CD4-positive, alpha-beta memory T cell (primary cell): ENCODE data around the gene TENM3. TPM values are rescaled to one million over a fixed set of nuclear protein-coding genes. Genes with fewer than 3 reads are reported as not detected.

Experiments used
- CTCF ChIA-PET: fragments of 350-600 bp; sonication (Branson Sonifier 250); formaldehyde crosslinking; loops from one replicate; lab custom pipeline; 2021; ENCODE audit warnings: inconsistent platforms; ENCODE audit not compliant: partially characterized antibody; lab: Charles Lee
- POLR2A ChIA-PET: fragments of 350-600 bp; sonication (Branson Sonifier 250); formaldehyde crosslinking; loops from one replicate; lab custom pipeline; 2021; ENCODE audit not compliant: partially characterized antibody; lab: Charles Lee
- DNase-seq, 5 donors: peaks; one replicate each; pipeline versions ENCODE4 v3.0.0 to v3.0.0-alpha.2; 2020 to 2022; ENCODE audit warnings: mixed read lengths in 1 of 5
- H3K27ac ChIP-seq: one replicate; pipeline ENCODE4 v1.7.0; 2013; ENCODE audit warnings: low read depth, low read length
- H3K27me3 ChIP-seq: 2 replicates; pipeline ENCODE4 v1.7.0; 2013; ENCODE audit warnings: mild to moderate bottlenecking, low read length, moderate library complexity; ENCODE audit not compliant: insufficient read depth
- H3K36me3 ChIP-seq: 2 replicates; pipeline ENCODE4 v1.7.0; 2013; ENCODE audit warnings: mild to moderate bottlenecking, low read length, moderate library complexity; ENCODE audit not compliant: insufficient read depth
- H3K4me1 ChIP-seq: 2 replicates; pipeline ENCODE4 v1.7.0; 2013; ENCODE audit warnings: mild to moderate bottlenecking, low read length, moderate library complexity; ENCODE audit not compliant: insufficient read depth
- H3K4me3 ChIP-seq, 2 donors: one replicate each; pipeline ENCODE4 v1.7.0; 2013; ENCODE audit warnings: low read length in 2 of 2, mild to moderate bottlenecking in 1 of 2
- H3K9me3 ChIP-seq, 2 donors: one replicate each; pipeline ENCODE4 v1.7.0; 2013; ENCODE audit warnings: low read length in 2 of 2, control low read depth in 1 of 2; ENCODE audit not compliant: control insufficient read depth in 1 of 2
- H3K27ac Mint-ChIP-seq, 7 donors: one replicate each; pipeline ENCODE4 v1.8.0; 2020 to 2021; ENCODE audit warnings: mixed read lengths in 7 of 7, mild to moderate bottlenecking in 6 of 7, inconsistent platforms in 3 of 7, moderate library complexity in 3 of 7
- H3K27me3 Mint-ChIP-seq, 2 donors: one replicate each; pipeline ENCODE4 v1.8.0; 2020 to 2021; ENCODE audit warnings: mixed read lengths in 2 of 2
- H3K36me3 Mint-ChIP-seq, 2 donors: one replicate each; pipeline ENCODE4 v1.8.0; 2020 to 2021; ENCODE audit warnings: mixed read lengths in 2 of 2, inconsistent platforms in 1 of 2, mild to moderate bottlenecking in 1 of 2
- H3K4me1 Mint-ChIP-seq, 4 donors: one replicate each; pipeline ENCODE4 v1.8.0; 2020 to 2021; ENCODE audit warnings: mixed read lengths in 4 of 4, mild to moderate bottlenecking in 1 of 4
- H3K4me3 Mint-ChIP-seq, 8 donors: one replicate each; pipeline ENCODE4 v1.8.0; 2020 to 2021; ENCODE audit warnings: mixed read lengths in 8 of 8, mild to moderate bottlenecking in 7 of 8, moderate library complexity in 6 of 8, inconsistent platforms in 3 of 8
- H3K9me3 Mint-ChIP-seq, 8 donors: one replicate each; pipeline ENCODE4 v1.8.0; 2020 to 2021; ENCODE audit warnings: mixed read lengths in 8 of 8, mild to moderate bottlenecking in 5 of 8, inconsistent platforms in 3 of 8, moderate library complexity in 1 of 8
- intact Hi-C: fragments of 100-400 bp; cut with micrococcal nuclease; formaldehyde crosslinking; loops from one replicate; pipeline ENCODE4 v1.15.1; 2023
- polyA plus RNA-seq, 2 donors: library from polyadenylated mRNA; unstranded; fragments of 300-500 nt; fragmentation: Illumina TruSeq; gene quantifications; one replicate each; pipeline ENCODE4 v1.2.3, GENCODE V29; 2021
- total RNA-seq, 2 experiments: library from RNA; stranded (reverse); gene quantifications; one replicate each; pipeline ENCODE4 v1.2.3, GENCODE V29; 2021

TENM3 gene
- total and polyA plus RNA-seq, 4 experiments from 2014 or later, result not detected

DNA sequence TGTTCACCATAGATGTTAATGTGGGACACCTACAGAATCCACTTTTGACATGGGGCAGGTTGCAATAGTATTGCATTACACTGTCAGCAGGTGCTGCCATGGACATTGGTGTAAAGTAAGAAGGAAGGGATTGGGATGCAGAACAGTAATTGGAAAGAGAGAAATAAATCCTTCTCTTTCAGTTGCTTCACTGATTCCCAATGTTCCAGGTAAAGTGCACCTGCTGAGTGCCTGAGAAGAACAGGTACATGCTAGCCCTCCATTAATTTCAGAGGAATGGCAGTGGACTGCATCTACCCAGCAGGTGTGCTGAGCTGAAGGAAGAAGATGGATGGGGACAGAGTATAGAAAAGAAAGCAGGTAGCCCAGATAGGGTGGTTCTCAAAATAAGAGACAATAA is 248.5 kb downstream of the TENM3 start:
- intact Hi-C loops, result no loop called here
- H3K9me3 ChIP-seq, result no peaks in the 10 kb centered on the region
- H3K36me3 ChIP-seq, result no peaks in the 10 kb centered on the region
- no peak for DNase-seq
- no peaks in the 10 kb centered on the region for H3K4me1 ChIP-seq
- H3K27ac ChIP-seq, result no peak overlapping the region
- ChIA-PET POLR2A (no interaction called here), CTCF (interaction anchor here (1.4 kb wide), 1 partner anchor 14 kb away, joined by 5 read pairs; no protein-coding TSS in a partner anchor)
- H3K27me3 ChIP-seq, result no peaks in the 10 kb centered on the region
- Mint-ChIP-seq H3K36me3 (no peaks in the 10 kb centered on the region), H3K9me3 (no peaks in the 10 kb centered on the region), H3K27ac (no peak overlapping the region), H3K4me1 (peaks cover 0 to 2% (median under 1%) of the 10 kb centered on the region in 4 donors), H3K27me3 (peaks cover 2 to 3% of the 10 kb centered on the region in 2 donors), H3K4me3 (no peak overlapping the region)
- no peak overlapping the region for H3K4me3 ChIP-seq

DNA sequence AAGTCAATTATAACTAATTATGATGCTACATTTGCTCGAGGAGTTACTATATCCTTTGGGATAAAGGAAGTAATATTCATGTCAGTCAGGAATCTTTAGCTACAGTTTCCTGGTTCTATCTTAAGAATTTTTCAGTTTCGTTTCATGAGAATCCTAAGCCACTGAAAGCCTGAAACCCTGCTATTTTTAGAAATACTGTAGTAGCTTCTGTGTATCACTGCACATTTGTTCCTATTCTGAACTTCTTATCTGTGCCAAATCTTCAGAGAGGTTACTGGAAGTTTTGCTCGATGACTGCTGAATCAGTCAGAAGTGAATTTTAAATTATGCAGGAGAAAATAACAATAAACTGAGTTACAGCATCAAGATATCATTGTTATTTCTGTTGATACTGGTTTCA is 249.2 kb downstream of the TENM3 start:
- Mint-ChIP-seq H3K4me1 (peaks cover 0 to 2% (median under 1%) of the 10 kb centered on the region in 4 donors), H3K27me3 (peaks cover 2 to 3% of the 10 kb centered on the region in 2 donors), H3K36me3 (no peaks in the 10 kb centered on the region), H3K9me3 (no peaks in the 10 kb centered on the region), H3K27ac (no peak overlapping the region), H3K4me3 (peak overlapping the region in 1 of 8 donors; percentile 6)
- Histone ChIP-seq H3K27ac (no peak overlapping the region), H3K4me3 (no peak overlapping the region), H3K36me3 (no peaks in the 10 kb centered on the region), H3K4me1 (no peaks in the 10 kb centered on the region), H3K27me3 (no peaks in the 10 kb centered on the region), H3K9me3 (no peaks in the 10 kb centered on the region)
- DNase-seq, result no peak
- ChIA-PET CTCF (interaction anchor here (1.4 kb wide), 1 partner anchor 15 kb away, joined by 5 read pairs; no protein-coding TSS in a partner anchor), POLR2A (no interaction called here)
- intact Hi-C loops, result no loop called here

DNA sequence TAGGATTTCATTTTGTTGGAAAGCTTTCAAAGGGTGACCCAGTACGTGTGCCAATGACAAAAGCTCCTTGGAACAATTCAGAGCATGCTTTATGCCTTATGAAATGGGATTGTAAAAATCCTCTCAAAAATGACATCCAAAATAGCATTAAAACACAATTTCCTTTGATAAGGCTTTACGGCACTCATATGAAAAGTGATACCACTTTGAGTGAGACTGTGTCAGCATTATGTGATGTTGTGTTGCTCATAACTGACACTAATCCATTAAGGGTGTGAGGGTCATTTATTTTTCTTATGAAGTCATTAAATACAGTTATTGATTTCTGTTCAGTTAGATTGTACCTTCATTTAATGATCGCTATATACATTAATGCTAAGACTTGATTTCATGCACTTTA is 250.2 kb downstream of the TENM3 start:
- Mint-ChIP-seq H3K4me3 (no peak overlapping the region), H3K36me3 (no peaks in the 10 kb centered on the region), H3K9me3 (no peaks in the 10 kb centered on the region), H3K27me3 (peaks cover 1 to 3% of the 10 kb centered on the region in 2 donors), H3K27ac (no peak overlapping the region), H3K4me1 (peaks cover 0 to 2% (median under 1%) of the 10 kb centered on the region in 4 donors)
- no peaks in the 10 kb centered on the region for H3K36me3 ChIP-seq
- ChIA-PET CTCF (no interaction called here), POLR2A (no interaction called here)
- intact Hi-C loops, result no loop called here
- no peaks in the 10 kb centered on the region for H3K27me3 ChIP-seq
- no peaks in the 10 kb centered on the region for H3K4me1 ChIP-seq
- H3K4me3 ChIP-seq, result no peak overlapping the region
- DNase-seq, result no peak
- H3K9me3 ChIP-seq, result no peaks in the 10 kb centered on the region
- H3K27ac ChIP-seq, result no peak overlapping the region

DNA sequence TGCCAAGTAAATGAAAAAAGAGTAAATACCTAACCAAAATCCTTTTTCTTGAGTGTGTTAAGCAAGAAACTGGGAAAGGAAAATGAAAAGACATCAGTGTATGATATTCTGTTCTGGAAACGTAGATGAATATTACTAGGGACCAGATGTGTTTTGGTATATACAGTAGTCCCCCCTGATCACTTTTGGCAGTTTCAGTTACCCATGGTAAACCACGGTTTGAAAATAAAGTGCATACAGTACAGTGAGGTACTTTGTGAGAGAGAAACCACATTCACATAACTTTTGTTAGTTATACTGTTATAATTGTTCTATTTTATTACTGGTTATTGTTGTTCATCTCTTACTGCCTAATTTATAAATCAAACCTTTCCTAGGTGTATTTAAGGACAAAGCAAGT is 250.9 kb downstream of the TENM3 start:
- Histone ChIP-seq H3K27ac (no peak overlapping the region), H3K36me3 (no peaks in the 10 kb centered on the region), H3K4me3 (no peak overlapping the region), H3K9me3 (no peaks in the 10 kb centered on the region), H3K27me3 (no peaks in the 10 kb centered on the region), H3K4me1 (no peaks in the 10 kb centered on the region)
- ChIA-PET POLR2A (no interaction called here), CTCF (no interaction called here)
- H3K27me3 Mint-ChIP-seq, result peaks cover 4 to 6% of the 10 kb centered on the region in 2 donors
- no peaks in the 10 kb centered on the region for H3K36me3 Mint-ChIP-seq
- no peaks in the 10 kb centered on the region for H3K9me3 Mint-ChIP-seq
- H3K27ac Mint-ChIP-seq, result no peak overlapping the region
- H3K4me1 Mint-ChIP-seq, result peaks cover 0 to 2% (median under 1%) of the 10 kb centered on the region in 4 donors
- intact Hi-C loops, result no loop called here
- no peak overlapping the region for H3K4me3 Mint-ChIP-seq
- DNase-seq, result no peak

DNA sequence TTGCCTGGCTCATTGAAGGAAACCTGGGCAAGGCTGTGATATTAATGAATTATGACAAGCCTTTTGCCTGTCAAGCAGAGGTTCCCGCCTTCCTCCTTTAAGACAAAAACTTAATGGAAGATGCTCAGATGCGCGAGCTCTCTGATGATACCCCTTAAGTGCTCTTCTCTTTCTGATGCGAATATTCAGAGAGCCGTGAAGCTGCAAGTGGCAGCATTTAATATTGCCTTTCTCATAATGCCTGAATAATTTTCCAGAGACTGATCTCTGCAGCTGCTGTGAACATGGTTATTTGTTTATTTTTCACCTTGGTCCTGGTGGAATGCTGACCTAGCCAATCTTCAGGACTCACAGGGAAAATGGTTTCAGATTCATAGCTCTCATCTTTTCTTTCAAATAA is 251.8 kb downstream of the TENM3 start:
- Mint-ChIP-seq H3K4me1 (peaks cover 0 to 2% (median under 1%) of the 10 kb centered on the region in 4 donors), H3K27ac (no peak overlapping the region), H3K36me3 (no peaks in the 10 kb centered on the region), H3K4me3 (no peak overlapping the region), H3K9me3 (no peaks in the 10 kb centered on the region), H3K27me3 (peaks cover 5 to 6% of the 10 kb centered on the region in 2 donors)
- intact Hi-C loops, result no loop called here
- CTCF ChIA-PET, result no interaction called here
- Histone ChIP-seq H3K4me3 (no peak overlapping the region), H3K9me3 (no peaks in the 10 kb centered on the region), H3K4me1 (no peaks in the 10 kb centered on the region), H3K27me3 (no peaks in the 10 kb centered on the region), H3K27ac (no peak overlapping the region), H3K36me3 (no peaks in the 10 kb centered on the region)
- DNase-seq, result no peak
- POLR2A ChIA-PET, result no interaction called here

DNA sequence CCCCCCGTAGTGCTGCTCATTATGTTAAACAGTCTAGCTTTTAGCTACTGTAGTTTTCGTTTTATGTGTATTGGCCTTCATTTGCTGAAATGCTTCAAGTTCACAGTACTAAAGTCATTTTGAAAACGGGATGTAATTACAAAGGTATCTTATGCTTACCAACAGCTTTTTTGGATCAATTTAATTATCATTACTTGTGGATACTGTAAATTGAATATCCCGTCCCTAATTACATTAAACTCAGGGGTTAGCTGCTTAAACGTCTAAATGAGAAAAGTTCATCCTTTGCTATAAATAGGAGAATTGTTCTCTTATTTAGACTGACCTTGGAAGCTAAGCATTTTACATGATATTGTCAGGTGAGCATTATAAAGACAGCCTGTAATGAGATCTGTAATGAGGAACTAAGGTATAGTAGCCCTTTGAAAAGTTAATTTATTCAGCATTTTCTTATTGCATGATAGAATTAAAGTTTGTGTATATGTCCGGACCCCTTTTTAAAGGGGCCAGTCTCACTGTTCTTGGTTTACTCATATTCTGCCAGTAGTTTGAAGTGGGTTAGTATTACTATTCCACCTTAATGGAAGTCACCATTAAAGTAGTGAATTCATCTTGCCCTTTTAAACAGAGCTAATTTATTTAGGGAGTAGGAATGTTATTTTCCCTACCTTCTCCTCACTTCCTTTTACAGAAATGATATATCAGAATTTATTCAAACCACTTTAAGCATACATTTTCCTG is 252.6 kb downstream of the TENM3 start:
- H3K4me3 ChIP-seq, result no peak overlapping the region
- no peaks in the 10 kb centered on the region for H3K4me1 ChIP-seq
- H3K27me3 ChIP-seq, result no peaks in the 10 kb centered on the region
- Mint-ChIP-seq H3K4me1 (peaks cover 0 to 2% (median under 1%) of the 10 kb centered on the region in 4 donors), H3K27me3 (peaks cover 3 to 5% of the 10 kb centered on the region in 2 donors), H3K27ac (no peak overlapping the region), H3K4me3 (no peak overlapping the region), H3K9me3 (no peaks in the 10 kb centered on the region), H3K36me3 (no peaks in the 10 kb centered on the region)
- CTCF ChIA-PET, result interaction anchor here (1.6 kb wide), 1 partner anchor 11 kb away, joined by 4 read pairs; no protein-coding TSS in a partner anchor
- no peak overlapping the region for H3K27ac ChIP-seq
- intact Hi-C loops, result no loop called here
- DNase-seq, result no peak
- POLR2A ChIA-PET, result no interaction called here
- H3K36me3 ChIP-seq, result no peaks in the 10 kb centered on the region
- H3K9me3 ChIP-seq, result no peaks in the 10 kb centered on the region

DNA sequence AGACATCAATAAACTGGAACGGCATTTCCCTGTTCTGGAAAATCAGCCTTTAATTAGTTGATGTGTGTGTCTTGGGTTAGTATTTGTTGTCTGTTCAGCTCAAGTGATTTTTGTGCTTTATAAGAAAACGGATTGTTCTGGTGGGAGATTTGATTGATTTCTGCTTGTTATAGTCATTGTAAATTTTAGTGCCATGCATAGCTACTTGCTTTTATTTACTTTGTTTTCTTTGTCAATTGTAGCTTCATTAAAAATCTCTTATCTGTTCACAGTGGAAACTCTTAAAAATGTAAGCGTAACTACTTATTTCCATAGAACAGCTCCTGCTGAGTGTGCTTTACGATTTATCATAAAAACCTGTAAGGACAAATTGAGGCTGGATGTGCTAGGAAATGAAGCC is 253.2 kb downstream of the TENM3 start:
- Mint-ChIP-seq H3K27me3 (peaks cover 3 to 5% of the 10 kb centered on the region in 2 donors), H3K36me3 (no peaks in the 10 kb centered on the region), H3K4me1 (peaks cover 0 to 2% (median under 1%) of the 10 kb centered on the region in 4 donors), H3K9me3 (no peaks in the 10 kb centered on the region), H3K4me3 (no peak overlapping the region), H3K27ac (no peak overlapping the region)
- H3K9me3 ChIP-seq, result no peaks in the 10 kb centered on the region
- ChIA-PET CTCF (interaction anchor here (1.6 kb wide), 1 partner anchor 12 kb away, joined by 4 read pairs; no protein-coding TSS in a partner anchor), POLR2A (no interaction called here)
- no peaks in the 10 kb centered on the region for H3K27me3 ChIP-seq
- H3K4me3 ChIP-seq, result no peak overlapping the region
- intact Hi-C loops, result no loop called here
- H3K4me1 ChIP-seq, result no peaks in the 10 kb centered on the region
- DNase-seq, result no peak
- H3K36me3 ChIP-seq, result no peaks in the 10 kb centered on the region
- no peak overlapping the region for H3K27ac ChIP-seq
